ENCODE measurements around the gene MARVELD3. TPM values are rescaled to one million over a fixed set of nuclear protein-coding genes. Genes with fewer than 3 reads are reported as not detected.

Gene MARVELD3
- total and polyA plus RNA-seq, 9 of the 15 experiments (the other 6 are each of a cell fraction or from before 2014, with no cell fraction given): 0.03 to 0.07 (median 0.07) TPM; not detected in 6

DNA sequence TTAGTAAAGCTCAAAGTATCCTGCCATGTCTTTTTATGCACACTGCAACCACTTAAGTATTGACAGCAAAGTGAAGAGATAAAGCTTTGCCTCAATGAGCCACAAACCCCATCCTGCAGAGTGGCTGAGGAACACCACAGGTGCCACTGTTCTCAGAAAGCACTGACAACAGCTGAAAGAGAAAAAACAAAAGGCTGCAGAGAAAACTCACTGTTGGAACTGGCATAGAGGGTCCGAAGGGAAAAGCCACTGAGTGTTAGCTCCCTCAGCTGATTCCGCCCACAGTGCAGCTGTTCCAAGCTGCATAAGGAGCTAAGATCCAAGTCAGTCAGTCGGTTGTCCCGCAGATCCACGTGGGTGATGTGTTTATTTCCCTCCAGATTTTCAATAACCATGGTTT is 50.3 kb downstream of the MARVELD3 start:
- no peaks in the 10 kb centered on the region for H3K9me1 ChIP-seq (ENCODE audit: control insufficient read depth, insufficient read depth, low read length)
- FAIRE-seq (no peak), DNase-seq (ENCODE audit: extremely low read depth in 1 of 4, low spot score in 3 of 4) (no peak), ATAC-seq (no peak)
- intact Hi-C loops (cut with micrococcal nuclease) (no loop called here), in situ Hi-C loops (cut with MboI) (no loop called here)
- CTCF ChIA-PET (ENCODE audit: low intra/inter-chr PET ratio): no interaction called here
- no peaks in the 10 kb centered on the region for H3K79me2 ChIP-seq (ENCODE audit: control insufficient read depth, insufficient read depth, low read length)
- no peaks in the 10 kb centered on the region for H4K20me1 ChIP-seq (replicated peaks; ENCODE audit: control insufficient read depth, insufficient read depth, low read length)
- no peak overlapping the region for H3K9ac ChIP-seq (ENCODE audit: insufficient read depth in 1 of 2, low read depth in 2 of 2, low read length in 2 of 2)
- H2AFZ ChIP-seq (ENCODE audit: low read depth, low read length): no peak overlapping the region
- no peaks in the 10 kb centered on the region for H3K27me3 ChIP-seq (ENCODE audit: control insufficient read depth in 2 of 2, insufficient read depth in 2 of 2, low read length in 2 of 2)
- TF ChIP-seq ZNF175 (CRISPR knock-in tag; IDR thresholded peaks at IDR 0.05; ENCODE audit: low read depth) (no peak), CHD1 (IDR thresholded peaks at IDR 0.05; ENCODE audit: low read length) (no peak), CREB3L1 (IDR thresholded peaks at IDR 0.05; ENCODE audit: borderline replicate concordance, low read depth) (no peak), ZNF311 (CRISPR knock-in tag; IDR thresholded peaks at IDR 0.05) (no peak), NBN (IDR thresholded peaks at IDR 0.05; ENCODE audit: low read depth) (no peak), ZNF445 (CRISPR knock-in tag; IDR thresholded peaks at IDR 0.05; ENCODE audit: low read depth) (no peak), SMARCC2 (IDR thresholded peaks at IDR 0.05; ENCODE audit: low read depth) (no peak), ARID2 (IDR thresholded peaks at IDR 0.05) (no peak), GTF2F1 (IDR thresholded peaks at IDR 0.05; ENCODE audit: low read depth, low read length) (no peak), FOXA3 (CRISPR knock-in tag; conservative IDR thresholded peaks at IDR 0.05 in 1 of 2, IDR thresholded peaks at IDR 0.05 in 1 of 2) (no peak), ZNF232 (CRISPR knock-in tag; IDR thresholded peaks at IDR 0.05) (no peak)
- TF ChIP-seq, protein P1, sequence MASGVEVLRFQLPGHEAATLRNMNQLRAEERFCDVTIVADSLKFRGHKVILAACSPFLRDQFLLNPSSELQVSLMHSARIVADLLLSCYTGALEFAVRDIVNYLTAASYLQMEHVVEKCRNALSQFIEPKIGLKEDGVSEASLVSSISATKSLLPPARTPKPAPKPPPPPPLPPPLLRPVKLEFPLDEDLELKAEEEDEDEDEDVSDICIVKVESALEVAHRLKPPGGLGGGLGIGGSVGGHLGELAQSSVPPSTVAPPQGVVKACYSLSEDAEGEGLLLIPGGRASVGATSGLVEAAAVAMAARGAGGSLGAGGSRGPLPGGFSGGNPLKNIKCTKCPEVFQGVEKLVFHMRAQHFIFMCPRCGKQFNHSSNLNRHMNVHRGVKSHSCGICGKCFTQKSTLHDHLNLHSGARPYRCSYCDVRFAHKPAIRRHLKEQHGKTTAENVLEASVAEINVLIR (CRISPR knock-in tag; IDR thresholded peaks at IDR 0.05): no peak
- TF ChIP-seq, protein P2, sequence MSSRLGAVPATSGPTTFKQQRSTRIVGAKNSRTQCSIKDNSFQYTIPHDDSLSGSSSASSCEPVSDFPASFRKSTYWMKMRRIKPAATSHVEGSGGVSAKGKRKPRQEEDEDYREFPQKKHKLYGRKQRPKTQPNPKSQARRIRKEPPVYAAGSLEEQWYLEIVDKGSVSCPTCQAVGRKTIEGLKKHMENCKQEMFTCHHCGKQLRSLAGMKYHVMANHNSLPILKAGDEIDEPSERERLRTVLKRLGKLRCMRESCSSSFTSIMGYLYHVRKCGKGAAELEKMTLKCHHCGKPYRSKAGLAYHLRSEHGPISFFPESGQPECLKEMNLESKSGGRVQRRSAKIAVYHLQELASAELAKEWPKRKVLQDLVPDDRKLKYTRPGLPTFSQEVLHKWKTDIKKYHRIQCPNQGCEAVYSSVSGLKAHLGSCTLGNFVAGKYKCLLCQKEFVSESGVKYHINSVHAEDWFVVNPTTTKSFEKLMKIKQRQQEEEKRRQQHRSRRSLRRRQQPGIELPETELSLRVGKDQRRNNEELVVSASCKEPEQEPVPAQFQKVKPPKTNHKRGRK (tag; IDR thresholded peaks at IDR 0.05): no peak
- TF ChIP-seq, protein P3, sequence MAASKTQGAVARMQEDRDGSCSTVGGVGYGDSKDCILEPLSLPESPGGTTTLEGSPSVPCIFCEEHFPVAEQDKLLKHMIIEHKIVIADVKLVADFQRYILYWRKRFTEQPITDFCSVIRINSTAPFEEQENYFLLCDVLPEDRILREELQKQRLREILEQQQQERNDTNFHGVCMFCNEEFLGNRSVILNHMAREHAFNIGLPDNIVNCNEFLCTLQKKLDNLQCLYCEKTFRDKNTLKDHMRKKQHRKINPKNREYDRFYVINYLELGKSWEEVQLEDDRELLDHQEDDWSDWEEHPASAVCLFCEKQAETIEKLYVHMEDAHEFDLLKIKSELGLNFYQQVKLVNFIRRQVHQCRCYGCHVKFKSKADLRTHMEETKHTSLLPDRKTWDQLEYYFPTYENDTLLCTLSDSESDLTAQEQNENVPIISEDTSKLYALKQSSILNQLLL (CRISPR knock-in tag; IDR thresholded peaks at IDR 0.05; ENCODE audit: borderline replicate concordance): no peak
- 75% methylated on average over 5 of the region's 5 CpGs for WGBS (ENCODE audit: insufficient coverage, low coverage, missing lambda C conversion rate)
- no peak overlapping the region for H3K4me3 ChIP-seq
- H3K9me3 ChIP-seq (replicated peaks; ENCODE audit: control insufficient read depth, insufficient read depth, low read depth, low read length): no peaks in the 10 kb centered on the region
- peaks cover 22% of the 10 kb centered on the region; the same call in 2 of the 3 replicates for H3K36me3 ChIP-seq (ENCODE audit: control insufficient read depth, insufficient read depth, low read length)
- no peak overlapping the region for H3K4me2 ChIP-seq (ENCODE audit: insufficient read depth, low read length)
- H3K4me1 ChIP-seq (replicated peaks in 1 of 2; ENCODE audit: control insufficient read depth in 2 of 2, insufficient read depth in 2 of 2, low read length in 2 of 2): no peaks in the 10 kb centered on the region
- H3K27ac ChIP-seq (ENCODE audit: extremely low read depth, low read depth, low read length): no peak overlapping the region
- POLR2A ChIA-PET: interaction anchor here (1.2 kb wide), 1 partner anchor 8 kb away, joined by 3 read pairs; no protein-coding TSS in a partner anchor
- no TSS peak for BruUV-seq (replicated peaks)
